HPDE6-E6E7 (cell line): ENCODE measurements around the gene VAT1L.
A peak's percentile ranks its signal among the peaks of the same experiment; 100 is the strongest.

Experiments used
- DNase-seq: peaks from one replicate; pipeline ENCODE4 v3.0.0; 2011; ENCODE audit warnings: missing footprints; ENCODE audit errors: extremely low spot score

VAT1L gene

DNA sequence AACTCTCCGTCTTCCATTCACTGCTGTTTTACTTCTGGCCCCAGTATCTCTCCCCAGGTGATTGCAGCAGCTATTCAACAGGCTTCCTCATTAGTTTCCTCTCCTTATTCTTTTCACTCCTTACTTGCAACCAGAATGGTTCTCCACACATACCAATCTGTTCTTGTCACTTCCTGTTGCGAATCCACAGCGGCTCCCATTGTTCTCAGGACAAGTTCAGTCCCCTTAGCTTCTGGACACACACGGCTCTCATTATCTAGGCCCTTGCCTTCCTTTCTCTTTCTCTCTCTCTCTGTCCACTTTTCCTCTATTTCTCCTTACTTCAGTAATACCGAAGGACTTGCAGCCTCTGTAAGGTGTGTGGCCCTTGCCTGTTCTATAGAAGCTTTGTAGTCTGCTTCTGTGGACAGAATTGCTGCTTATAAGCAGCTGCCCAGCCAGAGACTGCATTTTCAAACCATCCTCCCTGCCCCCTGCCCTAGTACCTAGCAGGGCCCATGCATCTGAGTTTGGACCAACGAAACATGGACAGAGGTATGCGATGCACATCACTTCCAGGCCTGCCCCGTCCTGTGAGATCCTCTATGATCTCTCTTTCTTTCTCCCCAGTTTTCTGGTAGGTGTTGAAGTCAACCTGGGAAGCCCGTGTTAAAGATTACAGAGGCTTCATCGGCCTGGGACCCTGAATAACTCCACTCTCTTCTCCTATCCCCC, 45.7 kb downstream of the VAT1L start:
- DNase-seq, result peak; percentile 65

DNA sequence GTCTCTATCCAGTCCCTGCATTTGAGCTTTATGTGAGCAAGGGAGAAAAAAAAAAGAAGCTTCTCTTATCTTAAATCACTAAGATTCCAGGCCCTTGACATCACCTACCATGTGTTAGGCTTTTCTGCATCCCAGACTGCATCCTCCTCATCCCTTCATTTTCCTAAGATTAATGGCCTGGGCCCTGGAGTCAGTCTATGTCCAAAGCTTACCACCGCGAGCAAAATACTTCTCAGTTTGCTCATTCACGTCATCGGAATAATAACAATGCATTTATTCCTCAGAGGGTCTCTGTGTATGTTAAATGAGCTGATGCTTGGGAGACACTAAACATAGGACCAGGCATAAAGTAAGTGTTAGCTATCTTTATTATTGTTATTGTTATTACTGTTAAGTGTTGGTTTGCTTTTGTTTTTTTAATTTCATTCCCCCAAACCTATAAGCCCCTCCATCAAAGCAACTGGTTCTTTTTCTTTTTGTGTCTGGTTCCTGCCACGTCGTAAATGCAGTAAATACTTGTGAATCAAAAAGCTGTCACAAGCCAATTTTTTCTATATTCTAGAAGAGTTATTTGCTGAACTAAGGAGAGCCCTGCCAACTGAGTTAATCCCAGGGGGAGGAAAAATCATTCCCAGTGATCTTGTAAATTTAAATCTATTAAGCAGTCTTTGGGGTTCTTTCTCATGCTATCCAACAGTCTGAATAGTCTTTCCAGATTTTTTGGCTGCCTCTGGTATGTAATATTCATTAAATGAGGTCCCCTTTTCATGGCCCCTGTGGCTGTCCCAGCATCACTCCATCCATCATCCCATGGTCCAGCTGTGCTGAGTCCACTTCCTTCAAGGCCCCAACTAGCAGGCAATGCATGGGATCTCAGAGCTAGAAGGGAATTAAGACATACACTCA, 46.5 kb downstream of the VAT1L start:
- no peak for DNase-seq

DNA sequence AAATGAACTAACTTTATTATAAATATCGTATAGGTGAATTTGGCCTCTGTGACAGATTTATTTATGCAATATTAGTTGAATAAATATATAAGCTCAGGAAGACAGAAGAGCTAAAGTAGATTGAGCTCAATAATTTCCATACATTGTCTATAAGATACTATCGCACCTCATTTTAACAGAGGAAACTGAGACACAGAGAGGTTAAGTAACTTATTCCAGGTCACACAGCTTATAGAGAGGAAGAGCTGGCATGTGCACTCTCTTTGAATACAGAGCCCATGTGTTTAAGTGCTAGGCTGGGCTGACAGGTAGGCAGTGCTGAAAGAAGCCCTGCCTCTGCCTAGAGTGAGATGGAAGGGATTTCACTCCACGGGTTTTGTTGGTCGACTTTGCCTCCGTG, 48.4 kb downstream of the VAT1L start:
- DNase-seq, result no peak

DNA sequence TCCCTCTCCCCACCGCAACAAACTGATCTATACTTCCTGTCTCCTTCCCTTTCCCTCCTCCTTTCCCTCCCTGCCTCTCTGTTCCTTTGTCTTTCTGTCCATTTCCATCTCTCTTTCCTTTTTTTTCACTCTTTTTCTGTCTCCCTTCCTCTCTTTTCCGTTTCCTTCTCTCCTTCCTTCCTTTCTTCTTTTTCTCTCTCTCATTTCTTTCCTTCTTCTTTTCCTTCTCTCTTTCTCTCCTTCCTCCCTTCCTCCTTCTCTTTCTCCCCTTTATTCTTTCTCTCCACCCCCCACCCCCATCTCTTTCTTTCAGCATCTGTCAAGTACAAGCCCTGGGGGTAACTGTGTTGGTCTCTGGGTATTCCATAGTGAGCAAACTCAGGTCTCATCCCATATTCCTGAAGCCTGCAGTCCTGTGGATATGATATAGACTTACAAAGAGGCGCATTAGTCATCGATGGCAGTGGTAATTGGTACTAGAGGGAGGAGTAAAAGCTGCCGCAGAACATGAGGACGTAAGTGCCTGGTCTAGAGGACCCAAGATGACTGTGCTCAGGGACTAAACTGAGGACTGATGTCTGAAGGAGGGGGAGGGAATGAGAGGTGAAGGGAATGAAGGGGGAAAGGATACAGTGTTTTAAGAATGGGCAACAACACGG, 50.4 kb downstream of the VAT1L start:
- no peak for DNase-seq

DNA sequence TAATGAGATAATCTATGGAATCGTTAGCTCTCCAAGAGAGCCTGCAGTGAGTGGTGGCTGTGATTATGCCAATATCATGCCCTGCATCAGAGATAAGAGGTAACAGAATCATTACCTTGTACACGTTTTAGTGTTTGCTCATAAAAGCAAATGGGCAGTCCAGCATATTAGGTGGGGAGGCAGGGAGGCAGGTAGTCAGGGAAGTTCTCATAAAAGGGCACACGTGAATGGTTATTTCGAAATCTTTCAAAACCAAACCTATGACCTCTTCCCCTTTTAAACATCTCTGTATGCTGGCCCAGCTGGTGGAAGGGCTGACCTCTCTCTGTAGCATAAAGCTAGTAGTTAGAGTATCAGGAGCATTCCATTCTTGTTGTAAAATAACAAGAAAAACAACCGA, 51.7 kb downstream of the VAT1L start:
- DNase-seq, result no peak

DNA sequence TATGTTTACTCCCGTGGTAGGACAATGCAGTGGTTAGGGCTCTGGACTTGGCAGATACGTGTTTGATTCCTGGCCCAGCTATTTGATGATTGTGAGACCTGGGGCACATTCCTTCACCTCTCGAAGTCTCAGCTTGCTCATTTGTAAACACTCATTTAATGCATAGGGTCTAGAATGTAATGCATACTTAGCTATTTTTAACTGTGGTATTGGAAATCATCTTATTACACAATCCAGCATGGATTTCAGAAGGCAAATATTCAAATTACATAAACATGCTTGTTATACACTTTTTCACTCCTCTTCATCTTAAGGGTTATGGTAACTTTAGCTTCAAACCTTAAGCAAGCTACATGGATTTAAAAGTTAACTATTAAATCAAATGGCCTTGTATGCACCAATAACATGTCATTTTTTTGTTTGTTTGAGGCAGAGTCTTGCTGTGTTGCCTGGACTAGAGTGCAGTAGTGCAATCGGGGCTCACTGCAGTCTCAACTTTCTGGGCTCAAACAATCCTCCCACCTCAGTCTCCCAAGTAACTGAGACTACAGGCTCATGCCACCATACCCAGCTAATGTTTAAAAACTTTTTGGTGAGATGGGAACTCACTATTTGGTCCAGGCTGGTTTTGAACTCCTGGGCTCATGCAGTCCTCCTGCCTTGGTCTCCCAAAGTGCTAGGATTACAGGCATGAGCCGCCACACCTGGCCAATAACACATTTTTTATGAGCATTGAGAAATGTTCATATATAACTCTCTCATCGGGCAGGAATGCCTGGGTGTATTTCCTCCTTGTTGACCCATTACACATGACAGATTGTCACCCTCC, 52.5 kb downstream of the VAT1L start:
- DNase-seq, result no peak

DNA sequence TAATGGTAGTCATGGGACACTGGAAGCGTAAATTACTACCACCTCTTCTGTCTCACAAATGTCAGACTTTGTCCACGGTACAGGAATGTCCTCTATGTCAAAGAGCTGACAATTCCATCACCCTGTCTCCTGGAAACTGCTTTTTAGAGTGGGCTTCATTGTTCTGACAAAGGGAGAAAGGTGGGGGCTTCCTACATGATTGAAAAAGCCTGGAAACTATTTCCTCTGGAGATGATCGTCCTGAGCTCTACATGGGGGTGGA, 53.1 kb downstream of the VAT1L start:
- no peak for DNase-seq

DNA sequence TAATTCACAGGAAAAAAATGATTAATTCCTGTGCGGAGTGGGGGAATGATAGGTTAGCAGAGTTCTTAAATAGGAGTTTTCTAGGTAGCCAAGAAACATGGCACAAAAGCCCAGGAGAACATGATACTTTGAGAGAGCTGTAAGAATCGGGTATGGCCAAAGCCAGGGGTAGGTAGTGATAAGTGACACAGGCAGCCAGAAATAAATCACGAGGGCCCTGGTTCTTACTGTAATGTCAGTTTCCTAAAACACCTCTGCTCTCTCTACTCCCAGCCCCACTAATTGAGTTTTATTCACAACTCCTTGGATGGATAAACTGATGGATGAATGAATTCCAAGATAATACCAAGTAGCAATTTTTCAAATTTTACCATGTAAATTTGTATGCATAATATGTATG, 54.1 kb downstream of the VAT1L start:
- DNase-seq, result no peak

DNA sequence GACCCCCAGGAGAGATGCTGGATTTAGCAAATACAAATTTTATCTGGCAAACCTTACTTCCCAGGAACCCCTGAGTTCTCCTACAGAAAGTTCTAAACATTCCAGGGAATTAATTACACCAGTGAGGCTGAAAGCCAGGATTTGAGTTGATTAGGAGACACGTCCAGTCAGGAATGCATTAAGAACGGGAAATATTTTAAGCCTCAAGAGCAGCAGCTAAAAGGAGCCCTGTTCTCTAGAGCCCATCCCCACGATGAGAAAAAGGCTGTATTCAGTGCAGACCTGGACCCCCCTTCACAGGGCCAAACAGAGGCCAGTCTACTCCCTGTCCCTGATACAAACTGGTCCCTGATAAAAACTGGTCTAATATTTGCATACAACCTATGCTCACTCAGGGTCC, 55.0 kb downstream of the VAT1L start:
- DNase-seq, result no peak

DNA sequence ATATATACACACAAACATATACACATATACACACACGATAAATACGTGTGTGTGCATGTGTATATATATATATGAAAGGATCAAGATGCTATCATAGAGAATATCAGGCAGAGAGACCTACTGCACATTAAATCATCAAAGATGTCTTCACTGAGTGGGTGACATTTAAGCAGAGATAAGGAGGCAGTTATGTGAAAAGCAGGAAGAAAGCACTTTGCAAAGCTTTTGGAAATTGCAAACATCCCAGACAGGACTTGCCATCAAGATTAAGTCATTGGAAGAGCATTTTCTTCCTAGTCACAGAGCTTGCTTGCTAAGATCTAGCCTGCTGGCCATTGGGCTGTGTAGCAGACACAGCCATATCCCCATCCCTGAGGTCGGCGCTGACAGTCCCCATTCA, 56.4 kb downstream of the VAT1L start:
- no peak for DNase-seq

DNA sequence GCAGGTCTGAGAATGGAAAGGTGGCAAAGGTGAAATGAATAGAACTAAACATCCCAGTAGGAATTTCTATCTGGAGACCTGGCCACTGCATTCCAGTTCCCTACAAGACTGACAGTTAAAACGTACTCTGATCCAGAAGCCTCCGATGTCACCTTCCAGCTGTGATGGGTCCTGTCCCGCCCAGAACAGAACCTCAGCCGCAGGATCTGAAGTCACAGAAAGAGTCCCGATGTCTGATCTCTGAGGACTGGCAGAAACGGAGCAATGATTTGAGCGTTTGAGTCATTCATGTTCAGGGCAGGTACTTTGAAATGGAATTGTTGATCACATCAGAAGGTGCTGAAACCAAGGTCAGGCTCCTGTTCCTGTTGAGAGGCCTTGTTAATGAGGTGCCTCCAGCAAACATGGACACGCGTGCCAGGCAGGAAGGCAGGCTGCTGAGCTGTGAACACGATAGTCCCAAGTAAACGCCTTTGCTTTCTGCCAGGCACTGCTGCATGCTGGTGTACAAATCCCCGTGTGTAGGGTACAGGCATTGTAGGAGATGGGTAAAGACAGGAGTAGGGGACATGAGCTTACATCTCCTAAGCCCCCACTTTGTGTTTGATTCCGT, 61.4 kb downstream of the VAT1L start:
- DNase-seq, result no peak

DNA sequence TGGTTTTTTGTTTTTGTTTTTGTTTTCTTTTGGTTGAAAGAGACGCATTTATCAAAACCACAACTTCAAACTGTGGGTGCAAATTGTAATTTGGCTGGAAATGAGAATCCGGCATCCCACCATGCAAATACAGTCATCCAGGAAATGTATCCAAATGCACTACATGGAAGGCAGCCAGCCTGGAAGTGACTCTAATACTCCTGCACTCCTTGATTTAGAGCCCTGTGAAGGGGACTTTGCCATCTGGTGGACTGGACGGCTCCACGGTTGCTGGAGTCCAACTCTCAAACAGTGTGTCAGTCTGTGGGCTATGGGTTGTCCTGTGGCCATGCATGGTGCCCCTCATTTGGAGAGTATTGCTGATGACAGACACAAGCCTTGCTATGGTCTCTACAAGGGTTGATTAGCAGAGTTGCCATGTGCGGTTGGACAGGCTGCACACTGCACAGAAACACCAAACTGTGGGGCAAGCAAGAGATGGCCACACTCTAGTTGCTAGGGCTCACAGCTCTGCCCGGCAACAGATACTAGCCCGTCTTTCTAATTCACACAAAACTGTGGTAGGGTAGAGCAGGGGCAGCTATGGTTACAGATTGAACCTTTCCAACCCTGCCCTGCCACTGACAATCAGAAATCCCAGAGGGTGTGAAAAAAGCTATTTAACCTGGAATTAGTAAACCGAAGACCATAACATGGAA, 62.4 kb downstream of the VAT1L start:
- DNase-seq, result no peak

DNA sequence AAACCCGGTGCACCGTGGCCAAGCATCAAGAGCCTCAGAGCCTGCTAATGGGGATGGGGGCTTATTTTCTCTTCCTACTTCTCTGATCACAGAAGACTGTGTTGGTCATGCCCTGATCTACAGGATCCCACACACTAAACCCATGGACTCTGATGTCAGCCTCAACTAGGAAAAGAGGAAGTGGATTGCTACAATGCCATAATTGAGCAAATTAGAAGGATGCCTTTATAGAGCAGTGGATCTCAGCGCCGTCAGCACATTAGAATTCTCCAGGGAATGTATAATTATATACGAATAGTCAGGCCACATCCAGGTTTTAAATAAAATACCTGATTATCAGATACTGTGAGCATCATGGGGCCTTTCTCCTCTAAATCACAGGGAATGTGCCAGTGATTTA, 64.8 kb downstream of the VAT1L start:
- DNase-seq, result no peak

DNA sequence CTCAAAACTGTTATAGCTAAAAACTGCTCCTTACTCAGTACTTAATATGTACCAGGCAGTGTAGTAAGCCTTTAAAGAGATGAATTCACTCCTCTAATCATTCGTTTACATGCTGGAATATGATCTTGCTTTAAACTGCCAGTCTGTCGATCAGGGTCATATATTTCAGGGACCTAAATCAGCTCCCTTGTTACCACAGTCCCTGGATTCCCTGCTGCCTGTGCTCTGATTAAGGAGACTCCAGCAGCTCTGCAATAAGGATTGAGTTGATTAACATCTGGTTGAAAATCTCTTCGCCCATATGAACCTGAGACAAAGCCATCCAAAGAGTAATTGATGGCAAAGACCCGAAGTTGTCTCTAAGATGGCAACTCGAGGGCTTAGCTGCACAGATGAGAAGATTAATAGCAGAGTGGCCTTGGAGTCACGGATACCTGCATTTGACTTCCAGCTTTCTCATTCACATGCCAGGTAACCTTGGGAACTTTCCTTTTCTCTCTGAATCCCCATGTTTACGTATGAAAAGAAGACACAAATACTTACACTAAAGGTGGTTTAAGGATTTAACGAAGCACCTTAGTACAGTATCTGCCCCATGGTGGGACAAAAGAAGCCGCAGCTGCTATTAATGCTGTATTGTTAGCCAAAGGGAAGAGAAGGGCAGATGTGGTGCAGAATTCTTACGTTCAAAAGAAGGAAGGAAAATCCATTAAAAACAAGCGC, 68.2 kb downstream of the VAT1L start:
- no peak for DNase-seq

DNA sequence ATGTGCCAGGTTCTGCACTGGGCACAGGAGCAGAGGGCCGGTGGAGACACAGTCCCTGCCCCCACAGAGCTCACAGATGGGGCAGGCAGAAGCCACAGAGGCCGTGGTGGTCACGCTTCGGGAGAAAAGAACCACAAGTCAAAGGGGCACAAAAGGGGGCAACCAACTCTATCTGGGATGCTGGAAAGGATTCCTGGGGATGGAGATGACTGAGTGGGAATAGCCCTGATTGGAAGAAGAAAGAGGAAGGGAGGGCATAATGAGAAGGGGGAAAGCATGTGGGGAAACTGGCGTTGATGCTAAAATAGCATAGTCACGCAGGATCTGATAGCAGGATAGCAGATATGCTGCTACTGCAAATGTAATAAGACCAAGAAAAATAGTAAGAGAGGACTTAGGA, 69.7 kb downstream of the VAT1L start:
- DNase-seq, result no peak

DNA sequence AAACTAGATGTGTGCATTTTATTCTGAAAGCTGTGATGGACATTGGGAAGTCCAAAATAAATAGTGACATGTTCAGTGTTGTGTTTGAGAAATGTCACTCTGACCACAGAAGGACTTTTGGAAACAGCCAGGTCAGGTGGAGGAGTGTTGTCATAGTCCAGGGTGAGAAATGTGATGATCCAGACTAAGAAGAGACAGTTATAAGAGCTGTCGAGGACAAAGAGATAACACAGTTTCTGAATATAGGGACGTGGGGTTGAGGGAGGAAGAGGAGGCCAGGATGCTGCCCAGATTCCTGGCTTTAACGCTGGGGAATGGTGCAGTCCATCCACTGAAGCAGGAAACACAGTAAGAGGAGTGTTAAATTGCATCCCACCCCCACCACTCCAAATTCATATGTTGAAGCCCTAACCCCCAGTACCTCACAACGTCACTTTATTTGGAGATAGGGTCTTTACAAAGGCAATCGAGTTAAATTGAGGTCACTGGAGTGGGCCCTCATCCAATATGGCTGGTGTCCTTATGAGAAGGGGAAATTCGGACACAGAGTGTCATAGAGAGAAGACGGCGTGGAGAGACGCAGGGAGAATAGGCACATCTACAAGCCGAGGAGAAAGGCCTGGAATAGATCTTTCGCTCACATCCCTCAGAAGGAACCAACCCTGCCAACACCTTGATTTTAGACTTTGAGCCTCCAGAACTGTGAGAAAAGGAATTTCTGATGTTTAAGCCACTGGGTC, 71.3 kb downstream of the VAT1L start:
- DNase-seq, result no peak

DNA sequence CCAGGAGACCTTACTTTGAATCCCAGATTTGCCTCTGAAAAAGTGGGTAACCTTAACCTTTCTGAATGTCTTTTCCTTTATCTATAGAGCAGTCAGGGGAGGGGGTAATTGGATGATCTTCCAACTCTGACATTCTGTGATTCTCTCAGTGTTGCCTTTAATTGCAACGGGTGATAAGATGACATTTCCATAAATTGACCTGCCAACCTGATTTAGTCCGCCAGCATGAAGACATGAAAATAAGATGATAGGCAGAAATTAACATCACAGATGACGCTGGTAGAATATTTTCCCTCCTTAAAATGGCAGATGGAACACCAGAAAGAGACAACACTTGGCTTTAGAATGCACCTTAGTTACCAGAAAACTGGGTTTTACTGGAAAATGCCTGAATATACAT, 72.6 kb downstream of the VAT1L start:
- DNase-seq, result no peak

DNA sequence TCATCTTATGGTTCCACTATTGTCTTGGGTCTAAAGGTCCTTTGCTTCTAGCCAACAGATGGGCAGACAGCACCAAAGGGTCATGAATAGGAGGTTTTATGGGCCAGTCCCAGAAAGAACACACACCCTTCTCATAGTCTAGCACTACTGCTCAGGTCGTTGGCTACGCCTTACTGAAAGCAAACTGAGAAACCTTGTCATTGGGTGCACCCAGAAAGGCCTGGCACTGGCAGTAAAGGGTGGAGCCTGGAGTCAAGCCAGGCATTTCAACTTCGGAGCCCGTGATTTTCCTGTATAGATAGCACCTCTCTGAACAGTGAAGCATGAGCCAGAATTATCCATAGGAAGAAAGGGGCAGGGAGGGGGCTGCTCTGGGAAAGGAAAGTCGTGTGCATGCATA, 74.9 kb downstream of the VAT1L start:
- DNase-seq, result no peak

DNA sequence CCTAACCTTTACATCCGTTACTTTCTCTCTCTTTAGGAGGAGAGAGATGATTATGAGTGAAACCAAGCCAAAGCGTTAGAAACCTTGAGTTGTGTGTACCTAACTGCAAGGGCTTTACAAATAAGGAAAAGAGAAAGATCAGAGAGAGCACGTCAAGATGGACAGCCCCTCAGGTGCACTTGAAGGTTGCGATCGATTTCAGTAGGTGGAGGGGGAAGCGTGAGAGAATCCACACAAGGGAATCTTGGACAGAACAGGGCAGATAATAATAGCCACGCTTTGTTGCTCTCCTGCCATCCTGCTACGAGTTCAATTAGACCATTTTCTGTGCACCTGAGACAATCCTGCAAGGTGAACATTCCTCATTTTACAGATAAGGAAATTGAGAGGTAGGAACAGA, 78.4 kb downstream of the VAT1L start:
- no peak for DNase-seq

DNA sequence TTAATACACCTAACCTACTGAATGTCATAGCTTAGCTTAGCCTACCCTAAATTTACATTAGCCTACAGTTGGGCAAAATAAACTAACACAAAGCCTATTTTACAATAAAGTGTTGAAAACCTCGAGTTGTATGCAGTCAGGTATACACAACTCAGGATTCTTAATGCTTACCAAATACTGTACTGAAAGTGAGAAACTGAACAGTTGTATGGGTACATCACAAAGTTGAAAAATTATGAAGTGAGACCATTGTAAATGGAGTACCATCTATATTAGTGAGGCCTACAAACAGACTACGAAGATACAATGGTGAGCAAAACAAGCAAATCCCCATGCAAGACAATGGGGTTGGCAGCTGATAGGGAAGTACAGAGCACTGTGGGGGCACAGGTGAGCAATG, 79.7 kb downstream of the VAT1L start:
- no peak for DNase-seq
